ENCODE data around the gene C1QTNF2.

GRCh38 chr5:160395111-160395510 lies 24.7 kb upstream of the C1QTNF2 start:
- TF ChIP-seq CTCF (IDR thresholded peaks at IDR 0.05) = no peak
- TF ChIP-seq POLR2A (IDR thresholded peaks at IDR 0.05) = no peak
